Measurements from ENCODE around the gene CRHR2. TPM values are rescaled to one million over a fixed set of nuclear protein-coding genes. Genes with fewer than 3 reads are reported as not detected.
A peak's percentile ranks its signal among the peaks of the same experiment; 100 is the strongest.

CRHR2 gene
- total and polyA plus RNA-seq, 2 experiments from 2014 or later, result 0.14 to 1.4 TPM

DNA sequence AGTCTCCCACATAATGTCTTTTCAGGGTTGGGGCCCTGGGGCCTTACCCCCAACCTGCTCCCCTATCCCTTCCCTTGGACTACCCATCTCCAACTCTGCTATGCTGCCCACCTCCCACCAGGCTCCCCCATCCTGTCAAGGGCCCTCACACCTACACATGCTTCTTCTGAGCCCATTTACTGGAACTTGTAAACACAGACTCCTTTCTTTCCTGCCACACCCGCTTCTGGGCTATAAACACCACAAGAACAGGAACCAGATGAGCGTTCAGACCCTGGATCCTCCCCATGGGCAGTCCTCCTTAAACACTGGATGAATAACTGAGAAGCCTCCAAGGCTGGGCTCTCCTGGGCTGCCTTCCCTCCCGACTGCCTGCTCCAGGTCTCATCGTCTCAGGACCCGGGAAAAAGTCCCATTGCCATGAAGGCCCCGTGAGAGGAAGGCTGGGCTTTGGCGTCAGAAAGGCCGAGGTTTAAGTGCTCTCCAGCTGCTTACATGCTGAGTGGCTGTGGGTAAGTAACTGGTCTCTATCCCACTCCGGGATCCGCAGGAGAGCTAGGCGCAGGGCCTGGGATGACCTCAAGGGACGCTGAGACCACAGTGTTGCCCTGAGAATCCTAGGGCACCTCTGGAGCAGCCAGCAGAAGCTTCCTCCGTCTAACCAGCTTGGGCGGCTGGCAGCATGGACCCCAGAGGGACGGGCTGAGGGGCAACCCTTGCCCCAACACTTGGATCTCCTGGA, 15.6 kb upstream of the CRHR2 start:
- Histone ChIP-seq H3K4me3 (no peak overlapping the region), H3K79me2 (replicated peaks; ENCODE audit: insufficient read depth) (no peaks in the 10 kb centered on the region), H3K36me3 (ENCODE audit: insufficient read depth) (no peaks in the 10 kb centered on the region), H3K4me2 (no peak overlapping the region), H3K4me1 (ENCODE audit: insufficient read depth) (peaks cover 15% of the 10 kb centered on the region), H4K20me1 (replicated peaks; ENCODE audit: insufficient read depth) (no peaks in the 10 kb centered on the region), H3F3A (replicated peaks; ENCODE audit: low read depth) (no peaks in the 10 kb centered on the region), H2AFZ (no peak overlapping the region), H3K27me3 (ENCODE audit: insufficient read depth) (no peaks in the 10 kb centered on the region), H3K27ac (ENCODE audit: low read depth) (no peak overlapping the region), H3K9me2 (ENCODE audit: insufficient read depth) (no peaks in the 10 kb centered on the region)
- TF ChIP-seq ETS1 (IDR thresholded peaks at IDR 0.05), result no peak
- TF ChIP-seq JUNB (IDR thresholded peaks at IDR 0.05; ENCODE audit: unreplicated experiment), result no peak
- no peak for TF ChIP-seq STAT1 (IDR thresholded peaks at IDR 0.05; ENCODE audit: unreplicated experiment)
- TF ChIP-seq, protein P1, sequence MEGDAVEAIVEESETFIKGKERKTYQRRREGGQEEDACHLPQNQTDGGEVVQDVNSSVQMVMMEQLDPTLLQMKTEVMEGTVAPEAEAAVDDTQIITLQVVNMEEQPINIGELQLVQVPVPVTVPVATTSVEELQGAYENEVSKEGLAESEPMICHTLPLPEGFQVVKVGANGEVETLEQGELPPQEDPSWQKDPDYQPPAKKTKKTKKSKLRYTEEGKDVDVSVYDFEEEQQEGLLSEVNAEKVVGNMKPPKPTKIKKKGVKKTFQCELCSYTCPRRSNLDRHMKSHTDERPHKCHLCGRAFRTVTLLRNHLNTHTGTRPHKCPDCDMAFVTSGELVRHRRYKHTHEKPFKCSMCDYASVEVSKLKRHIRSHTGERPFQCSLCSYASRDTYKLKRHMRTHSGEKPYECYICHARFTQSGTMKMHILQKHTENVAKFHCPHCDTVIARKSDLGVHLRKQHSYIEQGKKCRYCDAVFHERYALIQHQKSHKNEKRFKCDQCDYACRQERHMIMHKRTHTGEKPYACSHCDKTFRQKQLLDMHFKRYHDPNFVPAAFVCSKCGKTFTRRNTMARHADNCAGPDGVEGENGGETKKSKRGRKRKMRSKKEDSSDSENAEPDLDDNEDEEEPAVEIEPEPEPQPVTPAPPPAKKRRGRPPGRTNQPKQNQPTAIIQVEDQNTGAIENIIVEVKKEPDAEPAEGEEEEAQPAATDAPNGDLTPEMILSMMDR (conservative IDR thresholded peaks at IDR 0.05; ENCODE audit: low read depth in 2 of 2), result 0 out of 4 replicates have a peak, but pooled peaks have one; percentile 7 to 14
- TF ChIP-seq CREB1 (CRISPR knock-in tag; IDR thresholded peaks at IDR 0.05; ENCODE audit: low read depth), result no peak
- TF ChIP-seq, protein P2, sequence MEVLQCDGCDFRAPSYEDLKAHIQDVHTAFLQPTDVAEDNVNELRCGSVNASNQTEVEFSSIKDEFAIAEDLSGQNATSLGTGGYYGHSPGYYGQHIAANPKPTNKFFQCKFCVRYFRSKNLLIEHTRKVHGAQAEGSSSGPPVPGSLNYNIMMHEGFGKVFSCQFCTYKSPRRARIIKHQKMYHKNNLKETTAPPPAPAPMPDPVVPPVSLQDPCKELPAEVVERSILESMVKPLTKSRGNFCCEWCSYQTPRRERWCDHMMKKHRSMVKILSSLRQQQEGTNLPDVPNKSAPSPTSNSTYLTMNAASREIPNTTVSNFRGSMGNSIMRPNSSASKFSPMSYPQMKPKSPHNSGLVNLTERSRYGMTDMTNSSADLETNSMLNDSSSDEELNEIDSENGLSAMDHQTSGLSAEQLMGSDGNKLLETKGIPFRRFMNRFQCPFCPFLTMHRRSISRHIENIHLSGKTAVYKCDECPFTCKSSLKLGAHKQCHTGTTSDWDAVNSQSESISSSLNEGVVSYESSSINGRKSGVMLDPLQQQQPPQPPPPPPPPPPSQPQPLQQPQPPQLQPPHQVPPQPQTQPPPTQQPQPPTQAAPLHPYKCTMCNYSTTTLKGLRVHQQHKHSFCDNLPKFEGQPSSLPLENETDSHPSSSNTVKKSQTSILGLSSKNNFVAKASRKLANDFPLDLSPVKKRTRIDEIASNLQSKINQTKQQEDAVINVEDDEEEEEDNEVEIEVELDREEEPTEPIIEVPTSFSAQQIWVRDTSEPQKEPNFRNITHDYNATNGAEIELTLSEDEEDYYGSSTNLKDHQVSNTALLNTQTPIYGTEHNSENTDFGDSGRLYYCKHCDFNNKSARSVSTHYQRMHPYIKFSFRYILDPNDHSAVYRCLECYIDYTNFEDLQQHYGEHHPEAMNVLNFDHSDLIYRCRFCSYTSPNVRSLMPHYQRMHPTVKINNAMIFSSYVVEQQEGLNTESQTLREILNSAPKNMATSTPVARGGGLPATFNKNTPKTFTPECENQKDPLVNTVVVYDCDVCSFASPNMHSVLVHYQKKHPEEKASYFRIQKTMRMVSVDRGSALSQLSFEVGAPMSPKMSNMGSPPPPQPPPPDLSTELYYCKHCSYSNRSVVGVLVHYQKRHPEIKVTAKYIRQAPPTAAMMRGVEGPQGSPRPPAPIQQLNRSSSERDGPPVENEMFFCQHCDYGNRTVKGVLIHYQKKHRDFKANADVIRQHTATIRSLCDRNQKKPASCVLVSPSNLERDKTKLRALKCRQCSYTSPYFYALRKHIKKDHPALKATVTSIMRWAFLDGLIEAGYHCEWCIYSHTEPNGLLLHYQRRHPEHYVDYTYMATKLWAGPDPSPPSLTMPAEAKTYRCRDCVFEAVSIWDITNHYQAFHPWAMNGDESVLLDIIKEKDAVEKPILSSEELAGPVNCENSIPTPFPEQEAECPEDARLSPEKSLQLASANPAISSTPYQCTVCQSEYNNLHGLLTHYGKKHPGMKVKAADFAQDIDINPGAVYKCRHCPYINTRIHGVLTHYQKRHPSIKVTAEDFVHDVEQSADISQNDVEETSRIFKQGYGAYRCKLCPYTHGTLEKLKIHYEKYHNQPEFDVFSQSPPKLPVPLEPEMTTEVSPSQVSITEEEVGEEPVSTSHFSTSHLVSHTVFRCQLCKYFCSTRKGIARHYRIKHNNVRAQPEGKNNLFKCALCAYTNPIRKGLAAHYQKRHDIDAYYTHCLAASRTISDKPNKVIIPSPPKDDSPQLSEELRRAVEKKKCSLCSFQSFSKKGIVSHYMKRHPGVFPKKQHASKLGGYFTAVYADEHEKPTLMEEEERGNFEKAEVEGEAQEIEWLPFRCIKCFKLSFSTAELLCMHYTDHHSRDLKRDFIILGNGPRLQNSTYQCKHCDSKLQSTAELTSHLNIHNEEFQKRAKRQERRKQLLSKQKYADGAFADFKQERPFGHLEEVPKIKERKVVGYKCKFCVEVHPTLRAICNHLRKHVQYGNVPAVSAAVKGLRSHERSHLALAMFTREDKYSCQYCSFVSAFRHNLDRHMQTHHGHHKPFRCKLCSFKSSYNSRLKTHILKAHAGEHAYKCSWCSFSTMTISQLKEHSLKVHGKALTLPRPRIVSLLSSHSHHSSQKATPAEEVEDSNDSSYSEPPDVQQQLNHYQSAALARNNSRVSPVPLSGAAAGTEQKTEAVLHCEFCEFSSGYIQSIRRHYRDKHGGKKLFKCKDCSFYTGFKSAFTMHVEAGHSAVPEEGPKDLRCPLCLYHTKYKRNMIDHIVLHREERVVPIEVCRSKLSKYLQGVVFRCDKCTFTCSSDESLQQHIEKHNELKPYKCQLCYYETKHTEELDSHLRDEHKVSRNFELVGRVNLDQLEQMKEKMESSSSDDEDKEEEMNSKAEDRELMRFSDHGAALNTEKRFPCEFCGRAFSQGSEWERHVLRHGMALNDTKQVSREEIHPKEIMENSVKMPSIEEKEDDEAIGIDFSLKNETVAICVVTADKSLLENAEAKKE (CRISPR knock-in tag; IDR thresholded peaks at IDR 0.05), result no peak
- no peak overlapping the region for H3K27ac Mint-ChIP-seq
- no peak overlapping the region for H3K4me3 Mint-ChIP-seq
- ATAC-seq, result peak; percentile 20
- no peaks in the 10 kb centered on the region; the same call in 2 of the 3 replicates for H3K36me3 Mint-ChIP-seq (ENCODE audit: low read depth)
- H3K27me3 Mint-ChIP-seq (ENCODE audit: insufficient read depth, low read depth, poor library complexity), result peaks cover 15% of the 10 kb centered on the region
- DNase-seq (ENCODE audit: low spot score), result peak; percentile 34
- no peaks in the 10 kb centered on the region for H3K9me3 Mint-ChIP-seq
- peaks cover 38% of the 10 kb centered on the region for H3K4me1 Mint-ChIP-seq

Measured in GM23338 (cell line).